ENCODE measurements around the gene ACTN3. TPM values are rescaled to one million over a fixed set of nuclear protein-coding genes. Genes with fewer than 3 reads are reported as not detected.
"Not testable (repeated sequence)": the region's sequence is repeated elsewhere in the genome, so short reads cannot be mapped to it uniquely, and the experiment has no call there.

ACTN3 gene
- total and polyA plus RNA-seq, 5 experiments from 2014 or later: 0.08 to 0.27 TPM; not detected in 3

DNA sequence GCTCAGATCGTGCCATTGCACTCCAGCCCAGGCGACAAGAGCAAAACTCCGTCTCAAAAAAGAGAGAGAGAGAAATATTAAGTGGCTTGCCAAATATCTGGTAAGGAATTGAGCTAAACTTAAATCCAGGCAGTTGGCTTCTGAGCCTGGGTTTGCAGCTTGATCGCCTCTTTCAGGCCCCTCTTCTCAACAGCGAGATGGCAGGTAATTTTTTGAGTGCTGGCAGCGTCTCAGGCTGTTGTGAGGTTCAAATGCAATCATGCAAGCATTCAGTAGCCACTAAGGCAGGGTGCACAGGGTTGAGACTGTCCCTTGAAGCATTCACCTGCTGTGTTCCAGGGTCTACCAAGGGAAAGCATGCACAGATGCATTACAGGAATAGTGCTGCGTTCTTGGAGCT, 22.4 kb downstream of the ACTN3 start:
- ATAC-seq: no peak
- peaks cover 0 to 18% (median 10%) of the 10 kb centered on the region in 4 donors for H3K4me1 Mint-ChIP-seq
- peaks cover 0 to 2% (median 0%) of the 10 kb centered on the region in 3 donors for H3K36me3 Mint-ChIP-seq

DNA sequence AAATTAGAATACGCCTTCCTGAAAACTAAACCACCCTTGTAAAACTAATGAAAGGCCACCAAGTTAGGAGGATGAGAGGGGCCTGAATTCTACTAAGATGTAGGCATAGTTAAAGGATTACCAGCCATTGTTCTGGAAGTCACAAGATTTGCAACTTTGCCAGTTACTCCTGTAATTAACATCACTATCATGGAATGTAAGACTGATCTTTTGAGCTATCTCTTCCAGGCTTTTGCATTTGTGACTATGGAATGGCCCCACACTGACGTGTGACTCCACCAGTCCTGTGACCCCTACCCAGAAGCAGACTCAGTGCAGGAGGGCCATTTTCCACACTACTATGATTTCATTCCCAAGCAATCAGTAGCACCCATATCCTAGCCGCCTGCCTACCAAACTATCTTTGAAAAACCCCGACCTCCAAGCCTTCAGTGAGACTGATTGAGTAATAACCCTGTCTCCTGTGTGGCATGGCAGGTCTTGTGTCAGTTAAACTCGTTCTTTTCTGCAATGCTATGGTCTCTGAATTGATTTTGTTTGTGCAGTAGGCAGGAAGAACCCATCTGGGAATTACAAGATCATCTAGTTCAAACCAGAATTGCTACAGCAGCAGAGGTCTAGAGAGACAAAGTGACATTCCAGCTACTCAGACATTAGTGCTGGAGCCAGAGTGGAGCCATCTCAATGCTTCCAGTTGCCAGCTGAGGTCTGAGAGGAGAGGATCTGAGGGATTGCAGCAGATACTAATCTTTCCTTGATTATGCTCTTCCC, 23.6 kb downstream of the ACTN3 start:
- Mint-ChIP-seq H3K4me1 (peaks cover 0 to 16% (median 10%) of the 10 kb centered on the region in 4 donors), H3K4me3 (peak overlapping the region in 4 of 10 donors; percentile 15 to 51 (median 40)), H3K27me3 (peaks cover 5 to 10% (median 6%) of the 10 kb centered on the region in 5 donors), H3K9me3 (no peaks in the 10 kb centered on the region), H3K27ac (peak overlapping the region in 3 of 10 donors; percentile 7 to 65 (median 19)), H3K36me3 (no peaks in the 10 kb centered on the region)
- DNase-seq (no peak), ATAC-seq (no peak)
- POLR2A ChIA-PET: interaction anchor here (0.7 to 2.6 kb wide), 4 partner anchors 25 to 272 kb away, joined by 3 to 26 read pairs (median 4); partner anchors contain the start of genes RBM4B and ZDHHC24

More for the DNA sequence above, 22.4 kb downstream of the ACTN3 start:
- Mint-ChIP-seq H3K4me3 (peak overlapping the region in 8 of 10 donors; percentile 75 to 89 (median 86)), H3K9me3 (no peaks in the 10 kb centered on the region), H3K27me3 (peaks cover 0 to 4% (median 0%) of the 10 kb centered on the region in 5 donors), H3K27ac (peak overlapping the region in 2 of 10 donors; percentile 91 to 95)
- no peak for DNase-seq
- POLR2A ChIA-PET: interaction anchor here (0.6 to 2.6 kb wide), 13 partner anchors 9 to 273 kb away, joined by 3 to 26 read pairs (median 4); partner anchors contain the start of genes ACTN3, DPP3, MRPL11 and RBM14

DNA sequence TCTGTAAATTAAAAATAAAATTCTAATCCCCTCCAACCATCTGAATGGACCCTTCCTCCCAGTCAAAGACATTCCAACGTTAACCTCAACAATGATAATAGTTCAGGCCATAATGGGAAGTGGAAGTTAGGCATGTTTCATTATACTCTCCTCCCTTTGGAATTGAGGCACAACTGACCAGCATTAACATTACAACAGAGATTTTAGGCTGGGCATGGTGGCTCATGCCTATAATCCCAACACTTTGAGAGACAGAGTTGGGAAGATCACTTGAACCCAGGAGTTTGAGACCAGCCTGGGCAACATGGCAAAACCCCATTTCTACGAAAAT, 24.1 kb downstream of the ACTN3 start:
- H3K4me3 Mint-ChIP-seq: peak overlapping the region in 1 of 10 donors; percentile 28

DNA sequence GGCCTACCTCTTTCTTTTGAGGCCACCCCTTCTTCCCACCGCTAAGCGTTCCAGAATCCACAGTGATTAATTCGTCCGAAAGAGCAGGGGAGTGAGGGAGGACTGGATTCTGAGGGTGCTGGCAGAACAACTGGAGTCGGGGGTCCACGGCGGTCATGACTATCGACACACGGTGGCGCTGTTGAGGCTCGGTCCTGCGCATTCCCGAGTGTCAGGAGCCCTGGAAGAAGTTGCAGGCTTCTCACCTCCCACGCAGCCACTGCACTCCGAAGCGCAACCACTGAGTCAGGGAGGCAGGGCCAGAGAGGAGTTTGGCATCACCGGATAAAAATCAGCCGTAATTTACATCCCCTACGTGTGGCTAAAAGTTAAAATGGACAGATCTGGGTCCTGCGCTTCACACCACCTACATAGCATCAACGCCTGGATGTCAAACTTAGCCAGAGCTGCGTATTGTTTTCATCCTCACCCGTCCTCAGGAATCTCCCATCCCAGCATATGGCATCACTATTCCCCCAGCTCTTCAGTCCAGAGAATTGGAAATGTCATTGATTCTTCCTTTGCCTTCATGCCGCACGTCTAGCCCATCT, 32.4 kb downstream of the ACTN3 start:
- peak; percentile 64 to 89 (median 76) for DNase-seq
- POLR2A ChIA-PET: interaction anchor here (0.5 to 3.4 kb wide), 4 partner anchors 40 to 262 kb away, joined by 3 to 46 read pairs (median 4); partner anchors contain the start of gene RBM4B
- Mint-ChIP-seq H3K27me3 (peaks cover 6 to 22% (median 19%) of the 10 kb centered on the region in 5 donors), H3K36me3 (peaks cover 0 to 1% (median 0%) of the 10 kb centered on the region in 3 donors), H3K27ac (peak overlapping the region in 3 of 10 donors; percentile 5 to 60 (median 17)), H3K4me1 (peaks cover 6 to 14% (median 9%) of the 10 kb centered on the region in 4 donors), H3K9me3 (peaks cover 0 to 14% (median 8%) of the 10 kb centered on the region in 9 donors), H3K4me3 (peak overlapping the region in 1 of 10 donors; percentile 19)
- ATAC-seq: peak; percentile 86 to 99

More for the DNA sequence above, 24.1 kb downstream of the ACTN3 start:
- DNase-seq (no peak), ATAC-seq (no peak)
- POLR2A ChIA-PET: interaction anchor here (0.7 kb wide), 2 partner anchors 11 to 343 kb away, joined by 4 read pairs; no protein-coding TSS in a partner anchor
- Mint-ChIP-seq H3K27ac (no peak overlapping the region), H3K36me3 (no peaks in the 10 kb centered on the region), H3K27me3 (peaks cover 8 to 14% (median 10%) of the 10 kb centered on the region in 5 donors), H3K4me1 (peaks cover 0 to 16% (median 10%) of the 10 kb centered on the region in 4 donors), H3K9me3 (no peaks in the 10 kb centered on the region)

DNA sequence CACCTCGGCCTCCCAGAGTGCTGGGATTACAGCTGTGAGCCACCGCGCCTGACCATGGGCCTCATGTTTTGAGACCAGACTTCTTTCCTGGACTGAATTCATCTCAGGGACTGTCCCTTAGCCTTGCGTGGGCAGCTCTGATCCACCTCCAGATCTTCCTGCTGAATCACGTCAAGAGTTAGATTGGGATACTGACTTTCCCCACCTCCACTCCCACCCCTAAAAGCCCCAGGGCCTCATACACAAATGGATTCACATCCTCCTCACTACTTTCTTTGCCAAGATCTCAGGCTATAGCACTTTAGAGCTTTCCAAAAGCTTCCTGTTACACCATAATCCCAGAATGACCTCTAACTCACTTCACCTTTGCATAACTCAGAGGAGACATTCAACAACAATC, 34.1 kb downstream of the ACTN3 start:
- ATAC-seq (no peak), DNase-seq (no peak)
- Mint-ChIP-seq H3K4me1 (peaks cover 6 to 14% (median 9%) of the 10 kb centered on the region in 4 donors), H3K9me3 (peaks cover 0 to 14% (median 8%) of the 10 kb centered on the region in 9 donors), H3K36me3 (peaks cover 0 to 1% (median 0%) of the 10 kb centered on the region in 3 donors), H3K27me3 (peaks cover 0 to 10% (median 8%) of the 10 kb centered on the region in 5 donors), H3K27ac (peak overlapping the region in 1 of 10 donors; percentile 15), H3K4me3 (no peak overlapping the region)
- POLR2A ChIA-PET: interaction anchor here (1.1 to 3.4 kb wide), 2 partner anchors 58 to 98 kb away, joined by 3 to 46 read pairs; partner anchors contain the start of gene RBM4B

DNA sequence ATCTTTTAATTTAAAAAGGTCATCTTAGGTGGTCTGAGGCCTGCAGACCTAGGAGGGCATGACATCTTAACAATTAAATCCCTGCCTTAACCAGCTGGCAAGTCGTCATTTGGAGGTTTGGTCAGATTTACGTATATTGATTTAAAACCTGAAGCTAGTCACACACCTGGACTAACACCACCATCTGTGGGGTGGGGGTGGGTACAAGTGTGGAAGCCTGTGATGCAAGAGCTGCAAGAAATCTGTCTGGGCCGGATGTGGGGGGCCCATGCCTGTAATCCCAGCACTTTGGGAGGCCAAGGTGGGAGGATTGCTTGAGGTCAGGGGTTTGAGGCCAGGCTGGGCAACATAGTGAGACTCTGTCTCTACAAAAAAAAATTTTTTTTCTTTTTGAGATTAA, 34.6 kb downstream of the ACTN3 start:
- Mint-ChIP-seq H3K27me3 (peaks cover 0 to 8% (median 6%) of the 10 kb centered on the region in 5 donors), H3K9me3 (peaks cover 0 to 14% (median 8%) of the 10 kb centered on the region in 9 donors), H3K27ac (peak overlapping the region in 1 of 10 donors; percentile 15), H3K4me3 (no peak overlapping the region), H3K36me3 (peaks cover 0 to 1% (median 0%) of the 10 kb centered on the region in 3 donors), H3K4me1 (peaks cover 6 to 14% (median 9%) of the 10 kb centered on the region in 4 donors)
- DNase-seq (no peak), ATAC-seq (no peak)
- POLR2A ChIA-PET: interaction anchor here (1.1 to 3.4 kb wide), 2 partner anchors 58 to 97 kb away, joined by 3 to 46 read pairs; partner anchors contain the start of gene RBM4B

DNA sequence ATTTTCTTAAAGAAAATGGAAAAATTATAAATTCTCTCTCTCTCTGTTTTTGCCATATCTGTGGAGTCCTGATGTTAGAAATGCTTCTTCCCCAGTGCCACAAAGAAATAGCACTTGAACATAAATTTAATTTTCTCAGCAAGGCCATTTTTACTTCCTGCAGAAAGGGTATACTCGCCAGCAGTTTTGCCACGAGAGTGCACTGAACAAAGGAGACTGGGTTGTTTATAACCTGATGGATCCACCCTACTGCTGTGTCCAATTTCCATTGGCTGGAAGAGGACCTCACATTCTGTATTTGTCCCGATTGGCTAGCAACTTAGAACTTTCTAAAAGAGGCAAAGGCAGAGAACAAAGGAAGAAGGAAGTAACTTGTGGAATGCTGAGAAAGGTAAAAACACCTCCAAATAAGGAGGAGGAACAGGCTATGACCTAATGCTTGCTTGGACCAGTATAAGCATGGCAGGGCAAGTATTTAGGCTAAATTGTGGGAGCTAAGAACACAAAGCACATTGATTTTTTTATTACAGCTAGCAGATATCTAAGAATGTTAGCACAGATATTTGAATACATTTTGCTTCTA, 36.0 kb downstream of the ACTN3 start:
- POLR2A ChIA-PET, H3K4me3 Mint-ChIP-seq, H3K27ac Mint-ChIP-seq, ATAC-seq, H3K36me3 Mint-ChIP-seq, H3K27me3 Mint-ChIP-seq, DNase-seq: not testable (repeated sequence)
- Mint-ChIP-seq H3K4me1 (peaks cover 6 to 14% (median 9%) of the 10 kb centered on the region in 4 donors), H3K9me3 (peaks cover 0 to 14% (median 8%) of the 10 kb centered on the region in 9 donors)

DNA sequence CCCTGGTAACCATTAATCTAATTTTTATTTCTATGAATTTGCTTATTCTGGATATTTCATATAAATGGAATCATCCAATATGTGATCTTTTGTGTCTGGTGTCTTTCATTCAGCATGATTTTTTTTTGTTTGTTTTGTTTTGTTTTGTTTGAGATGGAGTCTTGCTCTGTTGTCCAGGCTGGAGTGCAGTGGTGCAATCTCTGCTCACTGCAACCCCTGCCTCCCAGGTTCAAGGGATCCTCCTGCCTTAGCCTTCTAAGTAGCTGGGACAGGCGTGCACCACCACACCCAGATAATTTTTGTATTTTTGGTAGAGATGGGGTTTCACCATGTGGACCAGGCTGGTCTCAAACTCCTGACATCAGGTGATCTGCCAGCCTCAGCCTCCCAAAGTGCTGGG, 38.7 kb downstream of the ACTN3 start:
- ATAC-seq, H3K36me3 Mint-ChIP-seq, DNase-seq, POLR2A ChIA-PET, H3K4me3 Mint-ChIP-seq, H3K27ac Mint-ChIP-seq, H3K4me1 Mint-ChIP-seq, H3K27me3 Mint-ChIP-seq: not testable (repeated sequence)
- peaks cover 0 to 14% (median 8%) of the 10 kb centered on the region in 9 donors for H3K9me3 Mint-ChIP-seq

DNA sequence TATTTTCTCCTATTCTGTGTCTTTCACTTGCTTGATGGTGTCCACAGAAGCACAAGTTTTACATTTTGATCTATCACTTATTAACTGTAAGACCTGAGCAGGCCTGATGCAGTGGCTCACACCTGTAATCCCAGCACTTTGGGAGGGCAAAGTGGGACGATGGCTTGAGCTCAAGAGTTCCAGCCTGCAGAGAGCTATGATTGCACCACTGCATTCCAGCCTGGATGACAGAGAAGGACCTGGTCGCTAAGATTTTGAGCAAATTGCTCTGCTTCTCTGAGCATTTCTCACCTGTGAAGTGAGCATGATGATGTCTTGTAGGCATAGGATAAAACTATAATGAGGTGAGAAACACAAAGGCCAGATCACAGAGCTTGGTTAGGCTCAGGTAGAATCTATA, 39.4 kb downstream of the ACTN3 start:
- DNase-seq: no peak
- peaks cover 0 to 1% (median 0%) of the 10 kb centered on the region in 3 donors for H3K36me3 Mint-ChIP-seq
- no peak overlapping the region for H3K4me3 Mint-ChIP-seq
- POLR2A ChIA-PET: no interaction called here
- H3K9me3 Mint-ChIP-seq: peaks cover 0 to 14% (median 8%) of the 10 kb centered on the region in 9 donors
- no peaks in the 10 kb centered on the region for H3K4me1 Mint-ChIP-seq
- no peak overlapping the region for H3K27ac Mint-ChIP-seq
- H3K27me3 Mint-ChIP-seq: peaks cover 0 to 2% (median 0%) of the 10 kb centered on the region in 5 donors
- ATAC-seq: no peak

DNA sequence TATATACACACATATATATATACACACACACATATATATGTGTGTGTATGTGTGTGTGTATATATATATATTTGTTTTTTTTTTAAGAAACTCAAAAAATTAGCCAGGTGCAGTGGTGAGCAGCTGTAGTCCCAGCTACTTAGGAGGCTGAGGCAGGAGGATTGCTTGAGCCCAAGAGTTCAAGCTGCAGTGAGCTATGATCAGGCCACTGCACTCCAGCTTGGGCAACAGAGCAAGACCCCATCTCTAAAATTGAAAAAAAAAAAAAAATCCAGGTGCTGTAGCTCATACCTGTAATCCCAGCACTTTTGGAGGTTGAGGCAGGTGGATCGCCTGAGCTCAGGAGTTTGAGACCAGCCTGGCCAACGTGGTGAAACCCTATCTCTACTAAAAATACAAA, 42.6 kb downstream of the ACTN3 start:
- POLR2A ChIA-PET: interaction anchor here (8.2 kb wide), 1 partner anchor 29 kb away, joined by 72 read pairs; the partner anchor contains the start of gene RBM14
- not testable (repeated sequence) for H3K27ac Mint-ChIP-seq, H3K4me3 Mint-ChIP-seq

DNA sequence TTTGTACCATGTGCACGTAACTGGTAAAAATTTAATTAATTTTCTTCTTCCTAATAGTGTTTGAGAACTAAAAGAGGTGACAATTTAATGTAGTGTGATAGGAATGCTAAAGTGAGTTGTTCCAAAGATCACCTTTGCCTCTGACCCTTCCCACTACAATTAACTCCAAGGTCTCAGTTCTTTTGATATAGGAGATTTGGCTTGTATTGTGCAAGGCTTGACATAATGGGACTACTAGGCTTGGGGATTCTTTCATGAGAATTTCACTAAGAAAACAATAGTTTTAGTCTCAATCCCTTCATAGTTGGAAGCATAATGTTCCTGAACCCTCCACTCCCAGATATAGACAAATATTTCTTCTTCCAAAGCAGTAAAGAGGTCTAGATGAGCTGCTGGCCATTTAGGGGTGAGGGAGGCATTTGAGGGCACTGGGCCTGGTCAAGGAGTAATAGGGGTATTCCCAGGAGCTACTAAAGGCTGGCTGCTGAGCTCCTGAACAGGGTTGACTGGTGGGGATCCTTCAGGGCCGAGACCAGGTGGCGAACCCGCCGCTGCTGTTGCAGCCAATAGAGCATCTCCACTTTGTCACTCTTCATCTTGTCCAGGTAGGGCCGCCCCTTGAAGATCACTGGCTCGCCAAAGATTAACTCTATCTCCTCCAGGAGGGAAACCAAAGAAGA, 43.4 kb downstream of the ACTN3 start:
- H3K27ac Mint-ChIP-seq: peak overlapping the region in 1 of 10 donors; percentile 51
- POLR2A ChIA-PET: interaction anchor here (0.7 to 8.2 kb wide), 3 partner anchors 28 to 88 kb away, joined by 3 to 72 read pairs (median 4); partner anchors contain the start of genes ACTN3, RBM14, RBM4B and ZDHHC24

More for the DNA sequence above, 42.6 kb downstream of the ACTN3 start:
- ATAC-seq, H3K36me3 Mint-ChIP-seq, H3K9me3 Mint-ChIP-seq, DNase-seq, H3K27me3 Mint-ChIP-seq: not testable (repeated sequence)
- H3K4me1 Mint-ChIP-seq: peaks cover 10 to 21% (median 19%) of the 10 kb centered on the region in 4 donors

More for the DNA sequence above, 43.4 kb downstream of the ACTN3 start:
- Mint-ChIP-seq H3K27me3 (peaks cover 0 to 2% (median 0%) of the 10 kb centered on the region in 5 donors), H3K36me3 (no peaks in the 10 kb centered on the region), H3K9me3 (no peaks in the 10 kb centered on the region), H3K4me3 (peak overlapping the region in 3 of 10 donors; percentile 10 to 22 (median 18)), H3K4me1 (peaks cover 14 to 29% (median 27%) of the 10 kb centered on the region in 4 donors)
- DNase-seq (no peak), ATAC-seq (no peak)

All from naive thymus-derived CD8-positive, alpha-beta T cell (primary cell).